ENCODE data around the gene CLCA2. TPM values are rescaled to one million over a fixed set of nuclear protein-coding genes. Genes with fewer than 3 reads are reported as not detected.

The CLCA2 gene
- total RNA-seq, 2 donors from 2014 or later, result not detected

GRCh38 chr1:86460998-86461397, 37.0 kb downstream of the CLCA2 start:
- Mint-ChIP-seq H3K9me3 (no peaks in the 10 kb centered on the region), H3K27ac (no peak overlapping the region), H3K36me3 (no peaks in the 10 kb centered on the region)
- no peak for ATAC-seq
- no peak for DNase-seq (ENCODE audit: low spot score in 2 of 2)

GRCh38 chr1:86461482-86461881, 37.5 kb downstream of the CLCA2 start:
- Mint-ChIP-seq H3K36me3 (no peaks in the 10 kb centered on the region), H3K9me3 (no peaks in the 10 kb centered on the region), H3K27ac (no peak overlapping the region)
- DNase-seq (ENCODE audit: low spot score in 2 of 2) (no peak), ATAC-seq (no peak)

DNA sequence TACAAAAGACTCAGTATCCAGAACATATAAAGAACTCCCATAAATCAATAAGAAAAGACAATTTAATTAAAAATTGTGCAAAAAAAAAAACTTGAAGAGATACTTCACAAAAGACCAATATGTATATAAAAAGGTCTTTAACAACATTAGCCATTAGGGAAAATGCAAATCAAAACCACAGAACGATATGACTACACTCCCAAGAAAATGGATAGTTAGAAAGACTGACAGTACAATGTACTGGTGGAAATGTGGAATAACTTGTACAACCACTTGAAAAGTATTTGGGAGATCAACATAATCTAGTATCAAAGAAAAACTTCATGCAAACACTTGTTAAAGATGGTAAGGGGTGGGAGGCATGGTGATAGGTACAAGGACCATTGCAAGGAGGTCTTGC, 40.8 kb downstream of the CLCA2 start:
- Mint-ChIP-seq H3K36me3 (no peaks in the 10 kb centered on the region), H3K27ac (no peak overlapping the region), H3K9me3 (no peaks in the 10 kb centered on the region)
- no peak for DNase-seq (ENCODE audit: low spot score in 2 of 2)
- ATAC-seq, result no peak

DNA sequence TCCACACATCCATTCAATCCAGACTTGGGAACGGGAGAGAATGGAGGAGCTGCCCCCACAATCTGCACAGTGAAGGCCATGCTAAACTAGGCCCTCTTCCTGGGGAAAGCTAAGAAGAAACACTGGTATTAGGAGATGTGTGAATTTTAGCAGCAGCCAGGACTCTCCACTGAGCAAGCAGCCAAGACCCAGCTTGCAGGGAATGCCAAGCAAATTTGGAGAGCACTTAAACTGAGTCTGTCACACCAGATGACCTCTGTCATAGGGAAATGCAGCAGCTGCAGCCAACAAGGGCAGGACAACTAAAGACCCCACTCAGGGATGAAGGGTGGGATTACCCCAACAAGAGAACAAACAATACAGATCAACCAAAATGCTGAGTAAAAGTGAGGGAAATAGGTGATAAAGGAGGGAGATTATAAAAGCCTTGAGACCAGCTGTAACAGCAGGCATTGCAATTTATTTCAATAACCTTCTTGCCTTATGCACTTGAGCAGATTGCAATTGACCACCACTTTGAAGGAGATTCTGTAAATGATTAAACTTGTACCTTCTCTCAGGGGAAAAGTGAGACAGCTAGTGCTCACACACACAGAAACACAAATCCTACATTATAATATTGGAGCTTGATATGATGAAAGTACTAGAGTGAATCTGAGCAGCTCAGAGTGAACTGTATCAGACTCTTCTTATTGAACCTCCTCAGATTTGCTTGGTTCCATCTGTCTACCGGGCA, 42.3 kb downstream of the CLCA2 start:
- Mint-ChIP-seq H3K27ac (no peak overlapping the region), H3K36me3 (no peaks in the 10 kb centered on the region), H3K9me3 (no peaks in the 10 kb centered on the region)
- DNase-seq (ENCODE audit: low spot score in 2 of 2) (no peak), ATAC-seq (no peak)

DNA sequence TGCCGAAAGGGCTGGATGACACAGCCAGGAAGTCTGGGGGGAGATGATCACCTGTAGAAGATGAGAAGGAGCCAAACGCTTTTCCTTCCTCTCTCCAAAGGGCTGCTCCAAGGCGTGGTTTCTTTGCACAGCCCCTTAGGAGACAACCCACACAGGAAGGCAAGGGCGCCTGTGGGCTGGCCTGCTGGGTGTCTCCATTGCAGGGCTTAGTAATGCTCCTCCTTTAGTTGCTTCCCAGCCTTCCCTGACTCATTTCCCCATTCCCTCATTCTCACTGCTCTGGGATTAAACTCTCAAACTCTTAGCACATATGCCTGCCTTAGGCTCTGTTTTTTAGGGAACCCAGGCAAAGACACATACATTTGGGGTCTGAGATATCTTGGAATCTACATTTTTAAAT, 43.0 kb downstream of the CLCA2 start:
- Mint-ChIP-seq H3K27ac (no peak overlapping the region), H3K9me3 (no peaks in the 10 kb centered on the region), H3K36me3 (no peaks in the 10 kb centered on the region)
- DNase-seq (ENCODE audit: low spot score in 2 of 2), result no peak
- ATAC-seq, result no peak

DNA sequence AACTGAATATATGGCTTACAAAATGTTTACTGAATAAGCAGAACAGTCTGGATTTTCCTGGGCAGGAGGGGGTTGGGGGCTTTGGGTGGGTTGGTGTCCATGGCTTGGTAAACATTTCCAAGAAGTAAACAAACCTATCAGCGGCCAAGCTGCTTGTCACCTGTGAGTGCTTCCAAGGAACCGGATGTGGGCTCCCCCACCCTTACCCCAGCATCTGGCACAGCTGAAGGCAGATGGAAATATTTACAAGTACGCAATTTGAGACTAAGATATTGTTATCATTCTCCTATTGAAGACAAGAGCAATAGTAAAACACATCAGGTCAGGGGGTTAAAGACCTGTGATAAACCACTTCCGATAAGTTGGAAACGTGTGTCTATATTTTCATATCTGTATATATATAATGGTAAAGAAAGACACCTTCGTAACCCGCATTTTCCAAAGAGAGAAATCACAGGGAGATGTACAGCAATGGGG, 44.6 kb downstream of the CLCA2 start, which contains the start of gene CLCA1:
Gene CLCA1, plus strand, starts transcription at position 427 of the 477 bp plus-strand sequence. Its CDS starts 45 bp downstream, at position 472.
- no peak for DNase-seq (ENCODE audit: low spot score in 2 of 2)
- no peak within 1 kb of the TSS for H3K27ac Mint-ChIP-seq
- ATAC-seq, result no peak
- H3K9me3 Mint-ChIP-seq, result no peaks in the 10 kb centered on the region
- no peaks in the 10 kb centered on the region for H3K36me3 Mint-ChIP-seq

DNA sequence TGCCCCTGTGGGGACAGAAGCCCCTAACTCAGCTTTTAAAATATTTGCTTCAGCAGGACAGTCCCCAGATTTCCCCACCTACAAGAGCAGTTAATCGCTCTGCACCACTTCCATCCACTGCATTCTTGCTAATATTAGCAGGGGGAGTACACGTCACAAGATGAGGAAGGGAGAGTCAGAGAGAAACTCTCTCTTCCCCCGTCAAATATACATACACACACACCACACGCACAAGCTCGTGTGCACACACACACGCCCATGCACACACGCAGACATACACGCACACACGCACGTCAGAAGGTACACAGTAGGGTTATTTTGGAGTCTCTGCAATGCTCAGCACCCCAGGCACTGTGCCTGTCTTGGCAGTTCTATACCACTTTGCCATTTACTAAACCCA, 46.9 kb downstream of the CLCA2 start:
- no peak overlapping the region for H3K27ac Mint-ChIP-seq
- no peak for DNase-seq (ENCODE audit: low spot score in 2 of 2)
- no peaks in the 10 kb centered on the region for H3K36me3 Mint-ChIP-seq
- ATAC-seq, result no peak
- H3K9me3 Mint-ChIP-seq, result no peaks in the 10 kb centered on the region

GRCh38 chr1:86471291-86471690, 47.3 kb downstream of the CLCA2 start:
- ATAC-seq, result no peak
- no peaks in the 10 kb centered on the region for H3K36me3 Mint-ChIP-seq
- H3K27ac Mint-ChIP-seq, result no peak overlapping the region

DNA sequence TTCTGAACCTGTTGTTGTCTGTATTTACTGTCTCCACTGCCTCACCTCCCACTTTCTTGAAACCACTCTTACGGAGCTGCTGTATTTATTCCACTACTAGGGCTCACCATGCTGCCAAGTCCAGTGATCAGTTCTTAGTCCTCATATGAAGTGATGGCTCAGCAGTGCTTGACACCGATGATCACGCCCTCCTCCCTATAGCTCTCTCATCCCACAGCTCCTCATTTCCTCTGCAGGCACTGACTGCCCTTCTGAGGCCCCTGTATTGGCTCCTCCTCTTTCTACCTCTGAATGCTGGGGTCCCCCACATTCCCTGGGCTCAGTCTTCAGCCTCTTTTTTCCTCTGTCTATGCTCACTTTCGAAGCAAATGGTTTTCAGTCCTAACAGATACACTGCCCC, 48.2 kb downstream of the CLCA2 start:
- no peaks in the 10 kb centered on the region for H3K36me3 Mint-ChIP-seq
- ATAC-seq (no peak), DNase-seq (ENCODE audit: low spot score in 2 of 2) (no peak)
- H3K27ac Mint-ChIP-seq, result no peak overlapping the region
- H3K9me3 Mint-ChIP-seq, result no peaks in the 10 kb centered on the region

More at GRCh38 chr1:86471291-86471690, 47.3 kb downstream of the CLCA2 start:
- DNase-seq (ENCODE audit: low spot score in 2 of 2), result no peak
- H3K9me3 Mint-ChIP-seq, result no peaks in the 10 kb centered on the region

GRCh38 chr1:86472767-86473166, 48.8 kb downstream of the CLCA2 start:
- no peak overlapping the region for H3K27ac Mint-ChIP-seq
- no peaks in the 10 kb centered on the region for H3K36me3 Mint-ChIP-seq
- no peak for DNase-seq (ENCODE audit: low spot score in 2 of 2)
- H3K9me3 Mint-ChIP-seq, result no peaks in the 10 kb centered on the region
- no peak for ATAC-seq

DNA sequence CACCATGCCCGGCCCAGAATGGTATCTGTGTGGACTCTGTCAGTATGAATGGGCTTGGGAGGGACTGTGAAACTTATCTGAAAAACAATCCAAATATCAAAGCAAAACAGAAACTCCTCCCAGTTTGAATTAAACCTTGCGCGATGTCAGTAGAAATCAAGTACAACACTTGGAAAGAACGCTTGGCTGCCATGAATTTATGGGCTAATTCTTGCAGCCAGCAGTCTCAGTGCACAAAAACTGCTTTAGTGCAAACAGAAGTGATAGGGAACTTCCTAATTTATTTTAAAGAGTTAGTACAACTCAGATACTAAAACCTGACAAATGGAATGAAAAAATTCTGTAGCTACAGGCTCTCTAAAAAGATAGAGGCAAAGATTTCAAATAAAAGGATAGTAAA, 53.3 kb downstream of the CLCA2 start:
- ATAC-seq, result no peak
- Mint-ChIP-seq H3K9me3 (no peaks in the 10 kb centered on the region), H3K27ac (no peak overlapping the region), H3K36me3 (no peaks in the 10 kb centered on the region)
- no peak for DNase-seq (ENCODE audit: low spot score in 2 of 2)

DNA sequence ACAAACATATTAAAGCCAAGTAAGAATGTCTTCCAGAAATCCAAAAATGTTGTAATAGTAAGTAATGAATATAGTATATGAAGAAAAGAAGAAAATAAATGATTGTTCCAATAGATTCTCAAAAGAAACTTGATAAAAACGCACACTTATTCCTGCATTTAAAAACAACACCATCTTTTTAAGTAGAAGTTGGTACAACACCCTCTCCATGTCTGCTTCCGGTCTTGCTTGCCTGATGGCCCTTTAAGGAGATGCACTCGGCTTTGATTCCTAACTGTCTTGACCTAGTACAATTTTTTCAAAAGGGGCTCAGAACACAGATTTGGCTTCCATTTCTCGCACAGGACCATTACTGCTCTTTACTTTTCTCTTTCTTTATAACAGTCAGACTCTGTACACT, 53.7 kb downstream of the CLCA2 start:
- Mint-ChIP-seq H3K36me3 (no peaks in the 10 kb centered on the region), H3K9me3 (no peaks in the 10 kb centered on the region), H3K27ac (no peak overlapping the region)
- DNase-seq (ENCODE audit: low spot score in 2 of 2), result no peak
- no peak for ATAC-seq

GRCh38 chr1:86478416-86479156, 54.6 kb downstream of the CLCA2 start:
- no peak for ATAC-seq
- no peak overlapping the region for H3K27ac Mint-ChIP-seq
- no peaks in the 10 kb centered on the region for H3K36me3 Mint-ChIP-seq
- H3K9me3 Mint-ChIP-seq, result no peaks in the 10 kb centered on the region
- no peak for DNase-seq (ENCODE audit: low spot score in 2 of 2)

DNA sequence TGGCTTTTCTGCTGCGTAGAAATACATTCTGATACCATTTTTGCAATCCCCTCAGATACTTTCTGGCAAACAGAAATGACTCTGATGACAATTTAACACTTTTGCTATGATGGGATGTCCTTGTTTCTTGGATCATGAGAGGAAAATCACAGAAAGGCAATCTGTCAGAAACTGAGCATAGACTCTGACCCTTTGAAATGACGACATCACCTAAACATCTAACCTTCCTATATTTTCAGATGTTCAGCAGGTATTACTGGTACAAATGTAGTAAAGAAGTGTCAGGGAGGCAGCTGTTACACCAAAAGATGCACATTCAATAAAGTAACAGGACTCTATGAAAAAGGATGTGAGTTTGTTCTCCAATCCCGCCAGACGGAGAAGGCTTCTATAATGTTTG, 58.0 kb downstream of the CLCA2 start:
- H3K36me3 Mint-ChIP-seq, result no peaks in the 10 kb centered on the region
- H3K27ac Mint-ChIP-seq, result no peak overlapping the region
- no peak for ATAC-seq
- H3K9me3 Mint-ChIP-seq, result no peaks in the 10 kb centered on the region
- DNase-seq (ENCODE audit: low spot score in 2 of 2), result no peak

DNA sequence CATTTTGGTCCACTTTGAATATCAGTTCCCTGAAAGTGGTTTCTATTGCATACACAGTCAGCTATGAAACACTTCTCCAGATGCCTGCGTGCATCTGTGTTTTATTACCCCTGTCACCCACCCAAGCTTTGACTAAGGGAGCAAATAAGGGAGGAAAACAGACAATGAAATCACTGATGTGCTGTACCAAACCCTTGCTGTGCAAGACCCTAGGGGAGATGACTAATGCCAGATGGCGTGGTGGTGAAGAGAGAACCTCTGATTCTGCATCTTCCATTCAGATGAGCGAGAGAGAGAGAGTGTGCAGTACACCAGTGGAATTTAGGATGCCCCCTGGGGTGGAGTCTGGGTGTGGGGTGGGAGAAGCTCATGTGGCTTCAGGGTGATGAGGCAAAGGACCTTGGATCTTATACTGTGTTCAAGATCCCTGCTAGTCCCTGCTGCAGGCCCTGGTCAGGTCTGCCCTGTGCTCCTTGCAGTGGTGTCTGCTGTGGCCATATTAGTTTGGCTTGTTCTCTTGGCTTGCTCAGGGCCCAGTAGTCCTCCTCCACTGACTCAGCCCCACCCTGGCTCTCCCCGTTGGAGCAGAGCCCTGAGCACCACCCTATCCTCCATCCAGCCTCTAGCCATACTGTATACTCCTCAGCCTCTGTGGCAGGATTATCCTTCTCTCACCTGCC, 63.3 kb downstream of the CLCA2 start:
- Mint-ChIP-seq H3K27ac (no peak overlapping the region), H3K9me3 (no peaks in the 10 kb centered on the region), H3K36me3 (no peaks in the 10 kb centered on the region)
- DNase-seq (ENCODE audit: low spot score in 2 of 2) (no peak), ATAC-seq (peak in 1 of 2 donors; percentile 13)

GRCh38 chr1:86487811-86488141, 63.8 kb downstream of the CLCA2 start:
- Mint-ChIP-seq H3K36me3 (no peaks in the 10 kb centered on the region), H3K27ac (no peak overlapping the region), H3K9me3 (no peaks in the 10 kb centered on the region)
- ATAC-seq (no peak), DNase-seq (ENCODE audit: low spot score in 2 of 2) (no peak)

GRCh38 chr1:86489242-86489878, 65.4 kb downstream of the CLCA2 start:
- Mint-ChIP-seq H3K36me3 (no peaks in the 10 kb centered on the region), H3K9me3 (no peaks in the 10 kb centered on the region), H3K27ac (no peak overlapping the region)
- DNase-seq (ENCODE audit: low spot score in 2 of 2) (no peak), ATAC-seq (no peak)

Measured in activated naive CD4-positive, alpha-beta T cell treated with anti-CD3 and anti-CD28 coated beads, Interleukin-2, amount 50 U/mL, for 72 hours (primary cell).